SKM-1 treated with dmso at 0.1 percent for 144 hours (cell line): Measurements from ENCODE around the gene PERM1.
"Not testable (repeated sequence)": the region's sequence is repeated elsewhere in the genome, so short reads cannot be mapped to it uniquely, and the experiment has no call there.

ENCODE experiments used
- DNase-seq: peaks from one replicate; lab custom pipeline; 2025; ENCODE audit not compliant: unreplicated experiment; lab: John Stamatoyannopoulos, UW

The PERM1 gene

GRCh38 chr1:950881-951280, 31.0 kb downstream of the PERM1 start:
- no peak for DNase-seq

GRCh38 chr1:950268-950667, 31.6 kb downstream of the PERM1 start:
- no peak for DNase-seq

DNA sequence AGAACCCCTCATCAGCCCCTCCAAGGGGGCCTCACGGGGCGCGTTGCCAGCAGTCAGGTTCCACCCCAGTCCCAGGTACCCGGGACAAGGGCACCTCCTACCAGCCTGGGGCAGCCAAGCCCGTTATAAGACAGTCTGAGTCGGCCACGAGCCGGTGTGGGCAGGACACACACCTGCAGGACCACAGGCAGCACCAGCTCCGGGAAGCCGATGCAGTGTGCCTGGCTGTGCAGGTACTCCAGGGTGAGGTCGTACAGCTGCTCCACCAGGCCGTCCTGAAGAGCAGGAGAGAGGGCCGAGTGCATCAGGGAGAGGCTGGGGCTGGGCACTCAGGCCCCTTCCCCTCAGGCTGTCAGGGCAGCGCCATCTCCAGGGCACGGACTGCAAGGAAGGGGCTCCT, 33.9 kb downstream of the PERM1 start:
- no peak for DNase-seq

DNA sequence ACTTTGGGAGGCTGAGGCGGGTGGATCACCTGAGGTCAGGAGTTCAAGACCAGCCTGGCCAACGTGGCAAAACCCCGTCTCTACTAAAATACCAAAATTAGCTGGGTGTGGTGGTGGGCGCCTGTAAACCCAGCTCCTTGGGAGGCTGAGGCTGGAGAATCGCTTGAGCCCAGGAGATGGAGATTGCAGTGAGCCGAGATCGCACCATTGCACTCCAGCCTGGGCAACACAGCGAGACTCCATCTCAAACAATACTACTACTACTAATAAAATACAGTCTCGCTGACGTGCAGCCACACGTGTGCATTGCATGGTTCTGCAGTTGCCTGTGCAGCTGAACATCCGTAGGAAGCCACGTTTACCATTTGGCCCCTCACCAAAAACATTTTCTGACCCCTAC, 35.1 kb downstream of the PERM1 start:
- not testable (repeated sequence) for DNase-seq

GRCh38 chr1:945688-946556, 36.0 kb downstream of the PERM1 start:
- DNase-seq = no peak

GRCh38 chr1:944341-945325, 37.3 kb downstream of the PERM1 start:
- DNase-seq = no peak

DNA sequence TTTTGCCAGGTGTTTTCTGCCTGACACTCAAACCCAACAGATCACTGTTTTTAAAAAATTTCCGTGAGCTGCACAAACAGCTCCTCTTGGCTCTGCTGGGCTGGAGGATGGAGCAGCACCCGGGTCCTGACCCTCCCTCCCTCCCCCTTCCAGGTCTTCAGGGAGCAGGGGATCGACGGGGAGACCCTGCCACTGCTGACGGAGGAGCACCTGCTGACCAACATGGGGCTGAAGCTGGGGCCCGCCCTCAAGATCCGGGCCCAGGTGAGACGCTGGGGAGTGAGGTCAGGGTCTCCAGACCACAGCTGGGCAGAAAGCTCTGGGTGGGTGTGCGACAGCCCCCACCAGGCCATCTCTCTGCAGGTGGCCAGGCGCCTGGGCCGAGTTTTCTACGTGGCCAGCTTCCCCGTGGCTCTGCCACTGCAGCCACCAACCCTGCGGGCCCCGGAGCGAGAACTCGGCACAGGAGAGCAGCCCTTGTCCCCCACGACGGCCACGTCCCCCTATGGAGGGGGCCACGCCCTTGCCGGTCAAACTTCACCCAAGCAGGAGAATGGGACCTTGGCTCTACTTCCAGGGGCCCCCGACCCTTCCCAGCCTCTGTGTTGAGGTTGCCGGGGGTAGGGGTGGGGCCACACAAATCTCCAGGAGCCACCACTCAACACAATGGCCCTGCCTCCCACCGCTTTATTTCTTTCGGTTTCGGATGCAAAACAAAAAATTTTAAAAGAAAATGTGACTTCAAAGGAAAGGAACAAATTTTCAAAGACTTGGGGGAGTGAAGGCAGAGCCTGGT, 38.1 kb downstream of the PERM1 start:
- DNase-seq = no peak

- no peak for DNase-seq
These were observed 38.9 kb downstream of the PERM1 start for GRCh38 chr1:942864-943533.

DNA sequence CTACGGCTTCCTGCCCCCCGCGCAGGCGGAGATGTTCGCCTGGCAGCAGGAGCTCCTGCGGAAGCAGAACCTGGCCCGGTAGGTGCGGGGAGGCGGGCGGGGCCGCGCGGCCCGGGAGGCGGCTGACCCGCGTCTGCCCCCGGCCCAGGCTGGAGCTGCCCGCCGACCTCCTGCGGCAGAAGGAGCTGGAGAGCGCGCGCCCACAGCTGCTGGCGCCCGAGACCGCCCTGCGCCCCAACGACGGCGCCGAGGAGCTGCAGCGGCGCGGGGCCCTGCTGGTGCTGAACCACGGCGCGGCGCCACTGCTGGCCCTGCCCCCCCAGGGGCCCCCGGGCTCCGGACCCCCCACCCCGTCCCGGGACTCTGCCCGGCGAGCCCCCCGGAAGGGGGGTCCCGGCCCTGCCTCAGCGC, 39.5 kb downstream of the PERM1 start:
- no peak for DNase-seq

GRCh38 chr1:941588-942383, 40.1 kb downstream of the PERM1 start:
- DNase-seq = no peak

DNA sequence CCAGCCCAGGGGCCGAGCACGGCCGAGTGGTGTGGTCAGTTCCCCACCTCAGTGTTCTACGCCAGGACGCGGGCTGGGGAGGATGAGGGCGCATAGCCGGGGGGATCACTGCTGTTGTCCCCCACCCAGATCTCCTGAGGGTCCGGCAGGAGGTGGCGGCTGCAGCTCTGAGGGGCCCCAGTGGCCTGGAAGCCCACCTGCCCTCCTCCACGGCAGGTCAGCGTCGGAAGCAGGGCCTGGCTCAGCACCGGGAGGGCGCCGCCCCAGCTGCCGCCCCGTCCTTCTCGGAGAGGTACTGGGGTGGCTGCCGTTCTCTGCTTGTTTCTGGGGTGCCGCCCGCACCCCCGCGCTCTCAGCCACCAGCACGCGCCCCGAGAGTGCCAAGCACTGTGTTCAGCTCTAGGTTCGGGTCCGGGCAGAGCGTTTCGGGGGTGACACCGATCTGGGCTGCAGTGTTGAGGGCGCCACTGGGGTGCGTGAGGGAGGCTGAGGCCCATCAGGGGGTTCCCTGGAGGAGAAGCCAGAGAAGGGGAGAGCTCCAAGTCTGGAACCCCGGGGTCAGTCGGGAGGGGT, 40.8 kb downstream of the PERM1 start:
- no peak for DNase-seq

DNA sequence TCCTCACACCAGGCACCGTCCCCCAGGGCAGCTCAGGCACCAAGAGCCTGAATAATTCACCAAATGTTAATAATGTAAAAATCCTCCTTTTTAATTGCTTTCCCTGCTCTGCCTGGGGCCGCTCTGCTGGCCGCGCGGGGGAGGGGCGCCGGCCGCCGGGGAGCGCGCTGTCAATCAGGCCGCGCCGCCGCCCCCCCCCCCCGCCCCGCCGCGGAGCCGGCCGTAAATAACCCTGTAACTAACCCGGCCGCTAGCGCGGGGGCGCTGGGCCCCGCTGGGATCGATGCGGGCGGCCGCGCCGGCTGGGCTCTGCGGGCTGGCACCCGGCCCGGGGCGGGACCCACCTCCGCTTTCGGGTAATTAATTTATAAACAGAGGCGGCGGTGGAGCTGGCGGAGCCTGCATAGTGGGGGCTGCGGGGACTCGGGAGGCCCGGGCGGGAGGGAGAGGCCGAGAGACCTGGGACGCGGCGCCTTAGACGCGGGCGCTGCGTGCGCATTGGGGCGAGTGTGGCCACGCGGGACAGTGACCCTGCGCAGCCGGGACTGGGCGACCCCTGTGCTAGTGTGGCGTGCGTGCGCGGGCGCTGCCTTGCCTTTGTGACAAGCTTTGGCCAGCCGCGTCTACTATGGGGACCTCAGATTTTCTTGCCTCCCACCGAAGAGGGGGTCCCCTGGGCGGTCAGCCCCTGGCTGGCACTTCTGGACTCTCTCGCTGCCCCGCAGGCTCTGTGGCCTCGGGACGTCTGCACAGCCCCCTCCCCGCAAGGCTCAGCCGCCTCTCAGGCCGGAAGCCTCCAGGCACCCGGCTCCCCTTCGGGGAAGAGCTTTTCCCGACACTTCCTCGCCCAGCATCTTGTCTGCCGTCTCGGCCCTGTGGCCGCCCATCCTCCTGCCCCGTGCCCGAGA, 41.5 kb downstream of the PERM1 start:
- no peak for DNase-seq

- no peak for DNase-seq
These were observed 42.3 kb downstream of the PERM1 start for GRCh38 chr1:939511-940106.

- DNase-seq = no peak
These were observed 43.0 kb downstream of the PERM1 start for GRCh38 chr1:938711-939489.

DNA sequence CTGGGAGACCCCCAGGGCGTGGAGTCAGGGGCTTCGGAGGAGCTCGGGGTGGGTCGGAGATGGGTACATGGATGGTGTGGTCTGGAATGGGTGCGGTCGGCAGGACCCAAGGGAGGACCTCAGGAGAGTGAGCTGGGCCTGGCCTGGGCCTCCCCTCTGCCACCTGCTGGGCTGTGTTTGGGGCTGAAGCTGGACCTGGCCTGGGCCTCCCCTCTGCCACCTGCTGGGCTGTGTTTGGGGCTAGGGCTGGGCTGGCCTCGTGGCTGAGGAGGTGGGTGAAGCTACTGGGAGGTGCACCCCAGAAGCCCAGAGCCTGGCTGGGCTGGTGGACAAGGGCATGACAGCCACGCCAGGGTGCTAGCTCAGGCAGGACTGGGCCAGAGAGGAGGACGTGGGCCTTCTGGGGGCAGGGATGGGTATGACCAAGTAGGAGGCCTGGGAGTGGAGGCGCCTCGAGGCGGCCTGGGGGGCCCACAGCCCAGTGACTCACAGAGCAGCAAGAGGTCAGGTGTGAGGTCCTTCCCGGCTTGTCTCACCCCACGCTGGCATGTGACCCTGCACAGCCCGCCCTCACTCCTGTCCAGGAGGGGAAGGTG, 43.7 kb downstream of the PERM1 start:
- no peak for DNase-seq

- no peak for DNase-seq
These were observed 44.4 kb downstream of the PERM1 start for GRCh38 chr1:937521-937920.
